ENCODE data around the gene CCDC57.

GRCh38 chr17:82097184-82097918 lies 115.3 kb downstream of the CCDC57 start:
- TF ChIP-seq CTCF (IDR thresholded peaks at IDR 0.05; ENCODE audit: poor library complexity, severe bottlenecking) (no peak), EP300 (conservative IDR thresholded peaks at IDR 0.05; ENCODE audit: poor library complexity, severe bottlenecking) (no peak), MXI1 (conservative IDR thresholded peaks at IDR 0.05; ENCODE audit: poor library complexity, severe bottlenecking) (peak; percentile 46), POLR2AphosphoS5 (IDR thresholded peaks at IDR 0.05) (no peak), TAF1 (IDR thresholded peaks at IDR 0.05; ENCODE audit: low read depth) (no peak), EZH2 (IDR thresholded peaks at IDR 0.05; ENCODE audit: borderline replicate concordance, insufficient read depth, low read length, poor library complexity, severe bottlenecking) (no peak)

Data from neural cell (in vitro differentiated cells).